GM18858 (cell line): ENCODE measurements around the gene RTKN.
"Not testable (repeated sequence)": the region's sequence is repeated elsewhere in the genome, so short reads cannot be mapped to it uniquely, and the experiment has no call there.

Experiments
- ATAC-seq: cut with Tn5 transposase; IDR thresholded peaks from one replicate; pipeline ENCODE4 v1.9.1; 2021; ENCODE audit not compliant: unreplicated experiment

The RTKN gene, protein sequence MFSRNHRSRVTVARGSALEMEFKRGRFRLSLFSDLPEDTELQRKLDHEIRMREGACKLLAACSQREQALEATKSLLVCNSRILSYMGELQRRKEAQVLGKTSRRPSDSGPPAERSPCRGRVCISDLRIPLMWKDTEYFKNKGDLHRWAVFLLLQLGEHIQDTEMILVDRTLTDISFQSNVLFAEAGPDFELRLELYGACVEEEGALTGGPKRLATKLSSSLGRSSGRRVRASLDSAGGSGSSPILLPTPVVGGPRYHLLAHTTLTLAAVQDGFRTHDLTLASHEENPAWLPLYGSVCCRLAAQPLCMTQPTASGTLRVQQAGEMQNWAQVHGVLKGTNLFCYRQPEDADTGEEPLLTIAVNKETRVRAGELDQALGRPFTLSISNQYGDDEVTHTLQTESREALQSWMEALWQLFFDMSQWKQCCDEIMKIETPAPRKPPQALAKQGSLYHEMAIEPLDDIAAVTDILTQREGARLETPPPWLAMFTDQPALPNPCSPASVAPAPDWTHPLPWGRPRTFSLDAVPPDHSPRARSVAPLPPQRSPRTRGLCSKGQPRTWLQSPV

DNA sequence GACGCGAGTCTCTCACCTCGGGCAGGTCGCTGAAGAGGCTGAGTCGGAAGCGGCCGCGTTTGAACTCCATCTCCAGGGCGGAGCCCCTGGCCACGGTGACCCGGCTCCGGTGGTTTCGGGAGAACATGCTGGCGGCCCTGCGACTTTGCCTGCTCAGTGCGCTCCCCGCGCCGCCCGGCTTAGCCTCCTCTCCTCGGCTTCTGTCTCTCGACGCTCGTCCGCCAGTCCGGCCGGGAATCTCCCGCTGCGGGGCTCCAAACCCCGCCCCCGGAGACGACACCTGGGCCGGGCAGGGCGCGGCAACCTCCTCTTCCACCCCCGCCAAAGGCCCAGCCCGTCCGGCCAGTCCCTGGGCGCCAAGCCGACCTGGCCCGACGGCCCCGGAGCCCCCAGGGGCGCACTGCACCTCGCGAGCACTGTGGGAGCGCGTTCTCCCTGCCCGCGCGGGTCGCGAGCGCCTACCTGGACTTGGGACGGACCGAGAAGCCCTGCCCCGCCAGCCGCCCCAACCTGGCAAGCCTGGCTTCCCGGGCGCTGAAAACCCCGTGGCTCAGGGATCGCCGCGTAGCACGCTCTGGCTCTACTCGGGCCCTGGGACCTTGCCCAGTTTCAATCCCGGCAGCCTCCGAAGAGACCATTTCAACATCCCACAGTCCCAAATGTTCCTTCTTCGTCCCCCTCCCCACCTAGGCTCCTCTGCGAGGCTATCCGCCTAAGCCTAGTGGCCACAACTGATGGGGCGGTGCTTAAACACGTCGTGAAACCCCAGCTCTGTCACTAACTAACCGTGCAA lies at the start of gene RTKN:
Gene RTKN, minus strand, starts transcription at position 248 of the 793 bp plus-strand sequence. Its CDS starts 121 bp downstream, at position 127.
- ATAC-seq: no peak

DNA sequence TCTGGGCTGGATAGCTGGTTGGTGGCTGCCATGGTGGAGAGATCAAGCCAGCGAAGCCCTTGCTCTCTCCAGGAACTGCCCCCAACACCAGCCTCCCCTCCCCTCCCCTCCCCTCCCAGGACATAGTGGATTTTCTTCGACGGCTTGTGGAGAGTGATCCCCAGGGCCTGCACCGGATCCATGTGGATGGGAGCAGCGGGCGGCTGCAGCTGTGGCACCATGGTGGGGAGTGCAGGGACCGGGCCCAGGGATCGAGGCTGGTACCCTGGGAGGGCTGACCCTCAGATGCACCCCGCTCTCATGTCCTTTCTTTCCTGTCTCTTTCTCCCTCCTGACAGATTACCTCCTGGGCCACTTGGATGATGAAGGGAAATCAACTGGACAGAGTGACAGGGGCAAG lies 48.2 kb upstream of the RTKN start:
- no peak for ATAC-seq

- ATAC-seq: no peak
Observed at GRCh38 chr2:74488643-74489481, 47.1 kb upstream of the RTKN start.

DNA sequence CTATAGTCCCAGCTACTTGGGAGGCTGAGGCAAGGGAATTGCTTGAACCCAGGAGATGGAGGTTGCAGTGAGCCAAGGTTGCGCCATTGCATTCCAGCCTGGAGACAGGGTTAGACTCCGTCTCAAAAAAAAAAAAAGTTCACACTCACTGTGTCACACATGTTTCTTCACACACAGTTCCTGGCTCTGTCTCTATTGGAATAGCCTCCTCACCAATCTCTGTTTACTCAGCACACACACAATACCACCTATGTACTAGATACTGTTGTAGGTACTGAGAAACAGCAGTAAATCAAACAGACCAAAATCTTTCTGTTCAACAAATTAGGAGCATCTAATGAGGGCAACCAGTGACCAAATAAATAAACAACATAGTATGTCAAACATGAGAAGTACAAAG lies 44.4 kb upstream of the RTKN start:
- ATAC-seq: no peak

GRCh38 chr2:74483675-74484164 lies 42.0 kb upstream of the RTKN start:
- not testable (repeated sequence) for ATAC-seq

DNA sequence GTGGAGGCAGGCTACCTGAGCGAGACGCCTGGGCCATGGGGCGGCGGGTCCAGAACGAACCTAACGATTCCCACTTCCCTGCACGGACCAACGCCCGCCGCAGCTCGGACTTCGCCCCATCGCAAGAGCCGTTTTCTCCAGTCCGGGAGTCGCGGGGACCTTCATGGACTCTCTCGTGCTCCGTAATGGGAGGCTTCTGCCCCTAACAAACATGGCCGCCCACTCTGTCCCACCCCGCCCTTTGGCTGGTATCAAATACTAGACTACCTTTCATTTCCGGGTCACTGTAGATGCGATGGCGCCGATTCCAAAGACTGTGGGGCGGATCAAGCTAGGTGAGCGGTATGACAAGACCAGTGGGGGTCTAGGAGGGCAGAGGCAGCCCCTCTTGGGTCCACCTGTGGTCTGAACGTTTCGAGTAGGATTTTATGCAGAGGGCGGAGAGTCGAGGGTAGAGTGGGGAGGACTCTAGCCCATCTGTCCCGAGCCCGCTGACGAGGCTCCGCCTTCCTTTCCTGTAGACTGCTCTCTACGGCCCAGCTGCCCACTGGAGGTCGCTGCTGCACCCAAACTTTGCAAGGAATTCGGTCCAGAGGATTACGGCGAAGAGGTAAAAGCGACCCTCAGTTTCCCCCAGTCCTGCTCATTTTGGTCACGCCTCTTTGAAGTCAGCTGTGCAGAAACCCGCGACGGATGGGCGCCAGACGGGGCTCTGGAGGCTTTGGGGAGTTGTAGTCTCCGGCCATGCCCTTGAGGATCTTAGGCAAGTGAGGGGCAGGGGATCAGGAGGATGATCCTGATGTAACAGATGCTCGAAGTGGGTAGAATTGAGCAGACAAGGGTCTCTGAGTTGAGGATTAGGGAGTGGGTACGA lies 41.3 kb upstream of the RTKN start, which contains the start of the genes CCDC142 and TTC31:
Gene CCDC142, minus strand, starts transcription at position 198 of the 874 bp plus-strand sequence. Its CDS starts 161 bp downstream, at position 37.
Gene TTC31, plus strand, starts transcription at position 281 of the 874 bp plus-strand sequence. Its CDS starts 15 bp downstream, at position 296.
- ATAC-seq: peak; percentile 78

- peak; percentile 26 for ATAC-seq
Observed at GRCh38 chr2:74481961-74482800, 40.4 kb upstream of the RTKN start.

- no peak for ATAC-seq
Observed at GRCh38 chr2:74481431-74481830, 39.7 kb upstream of the RTKN start.

DNA sequence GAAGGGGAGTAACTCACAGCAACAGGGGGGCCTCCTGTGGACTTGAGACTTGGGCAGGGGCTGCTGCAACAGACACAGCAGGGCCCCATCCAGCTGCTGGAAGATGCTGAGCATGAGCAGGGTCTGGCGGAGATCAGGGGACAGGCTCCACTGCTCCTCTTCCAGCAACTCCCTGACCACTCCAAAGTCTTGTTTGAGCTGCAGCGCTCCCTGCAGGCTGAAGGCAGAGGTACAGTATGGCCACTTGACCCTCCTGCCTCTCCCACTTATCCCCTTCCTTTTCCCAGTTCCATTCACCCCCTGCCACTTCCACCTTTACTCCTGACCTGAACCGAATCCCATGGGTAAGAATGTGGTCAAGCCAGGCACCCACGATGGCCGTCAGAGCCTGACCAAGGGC lies 33.2 kb upstream of the RTKN start:
- ATAC-seq: no peak

DNA sequence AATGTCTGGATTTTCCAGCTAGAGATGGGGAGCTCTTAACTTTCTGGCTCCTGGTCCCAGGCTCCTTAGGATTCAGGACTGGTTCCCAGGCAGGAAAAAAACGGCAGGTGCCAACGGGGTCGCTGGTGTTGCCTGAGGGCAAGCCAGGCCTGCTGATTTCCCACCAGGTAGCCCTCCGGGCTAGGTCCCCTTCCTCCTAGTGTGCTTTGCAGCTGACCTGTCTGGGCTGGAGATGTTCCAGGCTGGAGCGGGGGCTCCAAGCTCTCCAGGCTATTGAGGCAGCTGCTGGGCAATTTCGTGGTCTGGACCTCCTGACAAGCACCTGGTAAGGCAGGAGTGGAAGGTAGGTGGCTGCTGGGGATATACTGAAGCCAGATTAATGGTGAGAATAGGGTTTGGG lies 32.7 kb upstream of the RTKN start:
- ATAC-seq: no peak

- no peak for ATAC-seq
Observed at GRCh38 chr2:74472945-74473258, 31.2 kb upstream of the RTKN start.

GRCh38 chr2:74472086-74472944 lies 30.6 kb upstream of the RTKN start, which contains the start of gene MRPL53:
MRPL53 (minus strand) TSS chr2:74472680; CDS start chr2:74472660, 20 bp downstream.
- peak; percentile 71 for ATAC-seq

DNA sequence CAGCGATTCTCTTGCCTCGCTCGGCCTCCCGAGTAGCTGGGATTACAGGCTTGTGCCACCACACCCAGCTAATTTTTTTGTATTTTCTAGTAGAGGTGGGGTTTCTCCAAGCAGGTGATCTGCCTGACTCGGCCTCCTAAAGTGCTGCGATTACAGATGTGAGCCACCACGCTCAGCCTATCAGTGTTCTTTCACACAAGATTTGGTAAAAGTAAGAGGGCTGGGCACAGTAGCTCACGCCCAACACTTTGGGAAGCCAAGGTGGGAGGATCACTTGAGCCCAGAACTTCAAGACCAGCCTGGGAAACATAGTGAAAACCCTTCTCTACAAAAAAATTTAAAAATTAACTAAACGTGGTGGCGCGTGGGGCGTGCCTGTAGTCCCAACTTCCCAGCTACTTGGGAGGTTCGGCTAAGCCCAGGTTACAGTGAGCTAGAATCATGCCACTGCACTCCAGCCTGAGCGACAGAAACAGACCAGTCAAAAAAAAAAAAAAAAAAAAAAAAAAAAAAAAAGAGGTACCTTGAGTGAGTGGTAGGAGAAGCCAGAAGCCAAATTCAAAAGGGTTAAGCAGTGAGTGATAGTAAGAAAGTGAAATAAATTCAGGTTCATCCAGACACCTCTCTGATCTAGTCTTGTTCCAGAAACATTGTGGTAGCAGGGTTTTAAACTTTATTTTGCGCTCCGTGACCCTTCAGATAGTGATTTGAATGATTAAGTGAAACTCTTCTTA lies 29.8 kb upstream of the RTKN start:
- ATAC-seq: no peak

DNA sequence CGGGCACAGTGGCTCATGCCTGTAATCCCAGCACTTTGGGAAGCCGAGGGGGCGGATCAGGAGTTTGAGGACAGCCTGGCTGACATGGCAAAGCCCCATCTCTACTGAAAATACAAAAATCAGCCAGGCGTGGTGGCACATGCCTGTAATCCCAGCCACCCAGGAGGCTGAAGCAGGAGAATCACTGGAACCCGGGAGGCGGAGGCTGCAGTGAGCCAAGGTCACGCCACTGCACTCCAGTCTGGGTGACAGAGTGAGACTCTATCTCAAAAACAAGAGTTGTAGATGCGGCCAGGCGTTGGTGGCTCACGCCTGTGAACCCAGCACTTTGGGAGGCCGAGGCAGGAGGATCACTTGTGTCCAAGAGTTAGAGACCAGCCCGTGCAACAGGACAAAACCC lies 29.0 kb upstream of the RTKN start:
- ATAC-seq: not testable (repeated sequence)

DNA sequence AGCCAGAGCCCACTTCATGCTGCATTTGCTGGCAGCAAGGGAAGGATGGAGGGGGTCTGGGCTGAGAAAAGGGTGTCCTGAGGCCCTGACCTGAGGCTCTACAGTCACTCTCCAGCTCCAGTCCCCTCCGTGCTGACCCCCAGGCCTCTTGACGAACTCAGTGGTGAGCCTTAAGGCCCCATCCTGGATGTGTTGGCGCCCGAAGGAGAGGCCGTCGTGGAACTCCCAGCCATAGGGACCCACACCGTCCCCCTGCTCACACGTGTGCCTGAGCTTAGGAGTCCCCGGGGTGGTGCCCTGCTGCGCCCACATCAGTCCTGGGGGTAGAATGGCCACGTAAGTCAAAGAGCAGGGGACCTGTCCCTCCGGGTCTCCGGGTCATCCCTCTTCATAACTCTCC lies 22.7 kb upstream of the RTKN start:
- ATAC-seq: no peak

DNA sequence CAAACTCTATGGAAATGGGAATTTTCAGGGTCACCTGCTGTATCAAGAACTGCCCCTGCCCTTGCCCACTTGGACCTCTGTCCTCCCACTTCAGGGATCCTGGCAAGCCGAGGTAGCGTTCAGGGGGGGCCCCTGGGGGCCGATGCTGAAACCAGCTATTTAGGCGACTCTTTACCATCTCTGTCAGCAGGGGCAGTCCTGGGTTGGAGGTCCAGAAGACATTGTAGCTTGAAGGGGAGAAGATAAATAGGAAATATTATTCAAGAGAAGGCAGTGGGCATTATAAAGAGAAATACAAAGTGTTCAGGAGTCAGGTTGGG lies 21.0 kb upstream of the RTKN start:
- ATAC-seq: no peak
